ENCODE results near the gene BHLHE23.

Gene BHLHE23

DNA sequence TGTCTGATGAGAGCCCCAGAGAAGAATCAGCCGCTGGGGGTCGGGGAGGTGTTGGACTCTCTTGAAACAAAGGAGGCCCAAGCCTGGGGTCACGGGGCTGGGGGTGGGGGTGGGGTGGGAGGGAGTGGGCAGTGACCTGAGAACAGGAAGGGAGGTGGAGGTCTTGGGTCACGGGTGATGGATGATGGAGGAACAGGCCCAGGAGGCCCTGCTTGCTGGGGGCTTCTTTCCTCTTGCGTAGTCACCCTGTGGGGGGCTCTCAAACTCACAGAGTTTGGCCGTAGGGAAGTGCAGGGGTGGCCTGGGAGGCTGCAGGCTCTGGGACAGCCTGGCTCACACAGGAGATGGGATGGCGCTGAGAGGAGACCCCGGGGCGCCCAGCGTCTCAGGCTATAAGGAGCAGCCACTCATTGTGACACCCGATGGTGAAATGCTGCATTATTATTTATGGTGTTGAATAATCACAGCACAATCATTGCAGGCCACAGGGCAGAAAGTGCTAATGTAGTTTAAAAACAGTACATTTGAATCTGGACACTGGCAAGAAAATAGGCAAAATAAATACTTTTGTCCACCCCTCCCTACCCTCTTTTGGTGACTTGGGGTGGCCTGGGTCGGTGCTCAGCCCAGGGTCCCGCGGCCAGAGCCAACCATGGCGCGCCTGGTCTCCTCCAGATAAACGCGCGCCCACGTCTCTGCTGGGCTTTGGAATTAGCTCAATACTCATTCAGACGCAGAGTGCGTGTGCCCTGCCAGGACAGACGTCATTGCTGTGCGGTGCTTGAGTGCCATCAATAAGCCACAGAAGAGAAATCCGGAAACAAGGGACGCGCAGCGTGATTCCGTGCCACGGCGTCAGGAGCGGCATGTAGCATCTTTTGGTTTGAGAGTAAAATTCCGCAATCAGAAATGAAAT, 27.3 kb upstream of the BHLHE23 start:
- no peak overlapping the region for H3K4me3 ChIP-seq (replicated peaks; ENCODE audit: low read depth, low read length)
- TF ChIP-seq, protein P1, sequence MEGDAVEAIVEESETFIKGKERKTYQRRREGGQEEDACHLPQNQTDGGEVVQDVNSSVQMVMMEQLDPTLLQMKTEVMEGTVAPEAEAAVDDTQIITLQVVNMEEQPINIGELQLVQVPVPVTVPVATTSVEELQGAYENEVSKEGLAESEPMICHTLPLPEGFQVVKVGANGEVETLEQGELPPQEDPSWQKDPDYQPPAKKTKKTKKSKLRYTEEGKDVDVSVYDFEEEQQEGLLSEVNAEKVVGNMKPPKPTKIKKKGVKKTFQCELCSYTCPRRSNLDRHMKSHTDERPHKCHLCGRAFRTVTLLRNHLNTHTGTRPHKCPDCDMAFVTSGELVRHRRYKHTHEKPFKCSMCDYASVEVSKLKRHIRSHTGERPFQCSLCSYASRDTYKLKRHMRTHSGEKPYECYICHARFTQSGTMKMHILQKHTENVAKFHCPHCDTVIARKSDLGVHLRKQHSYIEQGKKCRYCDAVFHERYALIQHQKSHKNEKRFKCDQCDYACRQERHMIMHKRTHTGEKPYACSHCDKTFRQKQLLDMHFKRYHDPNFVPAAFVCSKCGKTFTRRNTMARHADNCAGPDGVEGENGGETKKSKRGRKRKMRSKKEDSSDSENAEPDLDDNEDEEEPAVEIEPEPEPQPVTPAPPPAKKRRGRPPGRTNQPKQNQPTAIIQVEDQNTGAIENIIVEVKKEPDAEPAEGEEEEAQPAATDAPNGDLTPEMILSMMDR (IDR thresholded peaks at IDR 0.05; ENCODE audit: low read depth, low read length, missing control alignments), result no peak

GRCh38 chr20:63032861-63033793, 26.4 kb upstream of the BHLHE23 start:
- TF ChIP-seq, protein P1 (IDR thresholded peaks at IDR 0.05; ENCODE audit: low read depth, low read length, missing control alignments), result no peak
- DNase-seq (ENCODE audit: extremely low read depth, low read depth), result no peak
- H3K4me3 ChIP-seq (replicated peaks; ENCODE audit: low read depth, low read length), result no peak overlapping the region

More for the DNA sequence above, 27.3 kb upstream of the BHLHE23 start:
- DNase-seq (ENCODE audit: extremely low read depth, low read depth), result no peak

- H3K4me3 ChIP-seq (replicated peaks; ENCODE audit: low read depth, low read length), result no peak overlapping the region
- no peak for DNase-seq (ENCODE audit: extremely low read depth, low read depth)
- TF ChIP-seq, protein P1 (IDR thresholded peaks at IDR 0.05; ENCODE audit: low read depth, low read length, missing control alignments), result no peak
Measured at GRCh38 chr20:63032026-63032800, 25.4 kb upstream of the BHLHE23 start.

DNA sequence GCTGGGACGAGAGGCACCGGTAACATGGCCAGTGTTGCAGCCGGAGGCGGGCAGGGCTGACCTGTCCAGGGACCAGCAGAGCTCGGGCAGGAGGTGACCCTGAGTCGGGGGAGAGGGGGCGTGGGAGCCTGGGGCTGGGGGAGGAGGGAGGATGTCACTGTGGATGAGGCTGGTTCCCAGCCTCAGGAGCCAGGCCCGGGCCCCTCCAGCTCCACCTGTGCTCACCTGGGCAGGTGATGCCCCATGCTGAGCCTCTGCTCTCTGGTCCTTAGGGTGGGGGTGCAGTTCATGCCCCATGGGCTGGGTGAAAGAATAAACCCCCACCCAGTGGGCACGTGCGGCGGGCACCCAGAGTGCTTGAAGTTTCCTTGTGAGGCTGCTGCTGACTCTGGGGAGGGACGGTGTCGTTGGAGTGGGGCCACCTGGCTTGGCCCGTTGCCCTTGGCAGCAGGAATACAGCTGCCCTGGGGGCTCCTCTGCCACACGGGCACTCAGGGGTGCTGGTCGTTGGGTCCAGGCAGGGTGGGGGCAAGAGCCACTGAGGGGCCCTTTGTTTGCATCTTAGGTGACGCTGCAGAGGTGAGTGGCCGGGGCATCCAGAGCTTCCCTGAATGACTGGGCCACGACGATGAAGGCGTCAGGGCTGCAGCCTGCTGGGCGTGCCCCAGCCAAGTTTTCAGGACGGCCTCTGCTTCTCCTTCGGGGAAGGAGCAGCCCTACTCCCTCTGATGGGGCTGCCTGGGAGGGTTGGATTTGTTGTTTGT, 24.7 kb upstream of the BHLHE23 start:
- no peak for DNase-seq (ENCODE audit: extremely low read depth, low read depth)
- no peak overlapping the region for H3K4me3 ChIP-seq (replicated peaks; ENCODE audit: low read depth, low read length)
- TF ChIP-seq, protein P1 (IDR thresholded peaks at IDR 0.05; ENCODE audit: low read depth, low read length, missing control alignments), result no peak

- no peak overlapping the region for H3K4me3 ChIP-seq (replicated peaks; ENCODE audit: low read depth, low read length)
- no peak for DNase-seq (ENCODE audit: extremely low read depth, low read depth)
- TF ChIP-seq, protein P1 (IDR thresholded peaks at IDR 0.05; ENCODE audit: low read depth, low read length, missing control alignments), result no peak
Measured at GRCh38 chr20:63029358-63030121, 22.8 kb upstream of the BHLHE23 start.

Measured in HFF-Myc (cell line).